SKM-1 treated with dmso at 0.1 percent for 144 hours (cell line): ENCODE results near the gene ALOXE3.

Experiments used
- DNase-seq: peaks from one replicate; lab custom pipeline; 2025; ENCODE audit not compliant: unreplicated experiment; lab: John Stamatoyannopoulos, UW

ALOXE3 gene

GRCh38 chr17:8142887-8143580 is 24.7 kb upstream of the ALOXE3 start:
- DNase-seq: no peak

GRCh38 chr17:8142158-8142886 is 24.0 kb upstream of the ALOXE3 start:
- no peak for DNase-seq

- no peak for DNase-seq
Measured at GRCh38 chr17:8141741-8142140, 23.4 kb upstream of the ALOXE3 start.

DNA sequence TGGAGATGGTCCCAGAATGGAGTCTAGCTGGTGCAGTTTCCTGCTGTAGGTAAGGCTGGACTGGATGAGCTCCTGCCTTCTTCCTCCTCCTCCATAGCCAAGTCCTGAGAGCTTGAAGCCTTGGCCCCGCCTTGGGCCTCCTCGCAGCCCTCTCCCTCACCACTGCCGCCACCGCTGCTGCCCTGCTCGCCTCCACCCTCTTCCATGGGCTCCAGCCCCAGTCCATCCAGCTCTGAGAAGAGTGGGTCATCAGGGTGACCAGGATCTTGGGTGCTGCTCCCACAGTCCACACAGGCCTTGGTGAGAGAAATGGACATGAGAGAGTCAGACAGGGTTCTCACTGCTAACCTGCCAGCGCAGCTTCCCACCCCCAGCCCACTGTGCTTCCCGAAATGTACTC is 22.7 kb upstream of the ALOXE3 start:
- DNase-seq: no peak

DNA sequence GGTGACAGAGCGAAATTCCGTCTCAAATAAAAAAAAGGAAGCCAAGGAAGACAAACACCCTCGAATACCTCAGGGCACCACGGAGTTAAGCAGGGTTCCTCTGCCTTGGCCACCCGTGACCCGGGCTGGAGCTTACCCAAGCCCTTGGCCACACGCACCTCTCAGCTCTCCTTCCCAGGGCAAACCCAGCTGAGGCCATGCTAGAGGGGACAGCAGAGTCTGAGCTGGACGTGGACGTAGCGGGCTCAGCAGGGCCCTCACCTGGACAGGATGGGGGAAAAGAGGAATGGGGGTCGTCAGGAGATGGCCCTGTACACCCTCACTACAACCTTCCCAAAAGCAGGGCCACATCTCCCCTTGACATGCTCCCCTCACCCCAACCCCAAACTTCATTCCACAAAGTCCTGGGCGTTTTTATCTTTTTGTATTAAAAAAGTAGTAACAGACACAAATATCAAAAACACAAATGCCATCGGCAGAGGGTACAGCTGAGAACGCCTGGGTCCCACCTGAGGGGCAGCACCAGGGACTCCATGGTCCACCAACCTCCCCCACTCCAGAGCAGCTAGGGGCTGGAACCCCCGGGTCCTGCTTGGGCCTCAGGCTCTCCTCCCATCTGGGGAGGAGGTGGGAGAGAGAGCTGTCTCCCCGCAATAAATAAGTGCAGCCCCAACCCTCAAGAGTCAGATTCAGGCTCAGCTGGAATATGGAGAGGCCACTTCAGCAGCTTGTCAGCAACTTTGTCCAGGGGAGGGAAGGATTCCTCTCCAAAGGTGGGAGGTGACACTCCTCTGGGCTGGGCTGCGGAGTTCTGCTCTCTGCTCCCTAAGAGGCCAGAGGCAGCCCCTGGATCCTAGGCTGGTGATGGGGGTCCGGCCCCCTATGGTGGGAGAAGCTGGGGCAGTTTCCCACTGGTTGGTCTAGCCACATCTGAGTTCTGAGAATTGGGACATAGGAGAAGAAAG is 22.0 kb upstream of the ALOXE3 start:
- no peak for DNase-seq

DNA sequence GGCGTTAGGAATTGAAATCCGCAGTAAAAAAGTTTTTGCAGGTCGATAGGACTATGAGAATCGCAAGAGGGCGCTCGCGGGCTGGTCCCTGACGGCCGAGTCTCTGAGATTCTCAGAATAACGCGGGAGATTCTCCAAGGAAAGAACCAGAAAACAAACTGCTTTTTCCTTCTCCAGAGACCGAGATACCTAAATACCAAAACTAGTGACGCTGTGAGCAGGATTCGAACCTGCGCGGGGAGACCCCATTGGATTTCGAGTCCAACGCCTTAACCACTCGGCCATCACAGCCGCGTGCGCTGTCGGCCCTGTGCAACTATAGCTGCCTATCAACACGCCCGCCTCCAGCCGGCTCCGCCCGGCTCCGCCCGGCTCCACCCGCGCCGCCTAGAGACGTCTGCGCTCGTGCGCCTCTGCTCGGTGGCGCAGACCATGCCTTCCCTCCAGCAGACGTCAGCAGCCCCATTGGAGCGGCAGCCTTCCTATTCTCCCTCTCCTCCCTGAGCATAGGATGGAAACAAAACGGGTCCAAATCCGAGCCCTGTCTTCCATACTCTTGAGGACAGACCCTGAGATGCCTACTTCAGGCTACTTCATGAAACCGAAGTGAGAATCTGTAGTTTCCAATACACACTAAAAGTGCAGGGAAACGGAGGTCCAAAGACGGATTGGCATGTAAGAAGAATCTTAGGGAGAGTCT is 20.5 kb upstream of the ALOXE3 start:
- DNase-seq: peak; percentile 76

DNA sequence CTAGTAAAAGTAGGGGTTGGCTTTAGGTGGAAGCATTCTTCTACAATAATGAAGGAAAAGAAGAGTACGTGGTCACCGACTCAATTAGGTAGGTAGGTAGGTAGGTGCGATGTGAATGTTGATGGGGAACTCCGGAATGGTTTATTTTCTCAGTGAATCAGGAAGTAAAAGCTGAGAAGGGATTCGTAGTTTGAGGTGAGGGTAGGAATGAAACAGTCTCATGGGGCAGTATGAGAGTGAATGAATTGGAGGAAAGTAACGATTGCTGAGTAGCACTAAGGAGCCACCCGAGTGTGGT is 20.0 kb upstream of the ALOXE3 start:
- DNase-seq: no peak

DNA sequence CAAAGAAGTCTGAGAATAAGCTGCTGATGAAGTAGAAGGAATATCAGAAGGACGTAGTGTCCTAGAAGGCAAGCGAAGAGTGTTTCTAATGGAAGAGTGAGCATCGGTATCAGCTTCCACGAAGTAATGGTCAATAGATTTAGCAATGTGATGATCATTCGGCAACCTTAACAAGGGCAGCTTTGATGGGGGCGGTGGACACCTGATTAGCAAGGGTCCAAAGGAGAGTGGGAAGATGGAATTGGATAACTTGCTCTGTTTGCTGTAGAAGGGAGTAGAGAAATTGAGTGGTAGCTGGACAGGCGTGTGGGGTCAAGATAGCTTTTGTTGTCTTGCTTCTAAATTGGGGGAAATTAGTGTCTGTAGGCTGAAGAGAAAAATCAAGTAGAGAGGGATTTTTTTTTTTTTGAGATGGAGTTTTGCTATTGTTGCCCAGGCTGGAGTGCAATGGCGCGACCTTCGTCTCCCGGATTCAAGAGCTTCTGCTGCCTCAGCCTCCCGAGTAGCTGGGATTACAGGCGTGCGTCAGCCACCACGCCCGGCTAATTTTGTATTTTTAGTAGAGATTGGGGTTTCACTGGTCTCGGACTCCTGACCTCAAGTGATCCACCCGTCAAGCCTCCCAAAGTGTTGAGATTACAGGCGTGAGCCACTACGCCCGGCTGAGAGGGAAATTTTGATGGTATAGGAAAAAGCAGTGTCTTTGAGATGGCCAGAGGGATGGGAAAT is 19.5 kb upstream of the ALOXE3 start:
- DNase-seq: no peak

DNA sequence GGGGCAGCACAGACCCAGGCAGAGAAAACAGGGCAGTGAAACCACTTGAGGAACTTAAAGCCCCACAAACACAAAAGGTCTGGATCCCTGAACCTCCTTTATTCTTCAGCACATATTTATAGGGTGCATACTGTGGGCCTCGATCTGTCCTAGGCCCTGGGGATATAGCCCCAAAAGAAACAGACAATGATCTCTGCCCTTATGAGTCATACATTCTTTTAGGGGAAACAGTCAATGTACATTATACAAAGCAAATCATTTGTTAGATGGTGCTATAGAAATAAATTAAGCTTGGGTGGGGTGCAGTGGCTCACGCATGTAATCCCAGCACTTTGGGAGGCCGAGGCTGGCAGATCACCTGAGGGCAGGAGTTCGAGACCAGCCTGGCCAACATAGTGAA is 15.6 kb upstream of the ALOXE3 start:
- no peak for DNase-seq

DNA sequence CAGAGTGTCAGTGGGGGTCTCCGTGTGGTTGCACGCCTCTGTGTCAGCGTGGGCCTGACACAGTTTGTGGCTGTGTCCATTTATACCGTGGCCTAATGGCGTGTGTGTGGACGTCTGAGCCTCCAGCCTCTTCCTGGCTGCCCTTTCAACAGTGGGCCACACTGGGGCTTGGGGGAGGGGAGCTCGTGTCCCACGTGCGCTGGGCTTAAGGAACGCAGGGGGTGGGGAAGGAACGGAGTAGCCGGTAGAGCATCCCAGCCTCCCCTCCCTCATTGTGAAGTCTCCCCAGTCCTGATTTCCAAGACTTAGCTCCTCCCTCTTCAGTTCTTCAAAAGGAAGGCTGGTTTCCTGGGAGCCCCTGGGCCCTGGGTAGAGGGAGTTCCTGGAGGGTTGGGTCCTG is 15.1 kb upstream of the ALOXE3 start:
- no peak for DNase-seq

DNA sequence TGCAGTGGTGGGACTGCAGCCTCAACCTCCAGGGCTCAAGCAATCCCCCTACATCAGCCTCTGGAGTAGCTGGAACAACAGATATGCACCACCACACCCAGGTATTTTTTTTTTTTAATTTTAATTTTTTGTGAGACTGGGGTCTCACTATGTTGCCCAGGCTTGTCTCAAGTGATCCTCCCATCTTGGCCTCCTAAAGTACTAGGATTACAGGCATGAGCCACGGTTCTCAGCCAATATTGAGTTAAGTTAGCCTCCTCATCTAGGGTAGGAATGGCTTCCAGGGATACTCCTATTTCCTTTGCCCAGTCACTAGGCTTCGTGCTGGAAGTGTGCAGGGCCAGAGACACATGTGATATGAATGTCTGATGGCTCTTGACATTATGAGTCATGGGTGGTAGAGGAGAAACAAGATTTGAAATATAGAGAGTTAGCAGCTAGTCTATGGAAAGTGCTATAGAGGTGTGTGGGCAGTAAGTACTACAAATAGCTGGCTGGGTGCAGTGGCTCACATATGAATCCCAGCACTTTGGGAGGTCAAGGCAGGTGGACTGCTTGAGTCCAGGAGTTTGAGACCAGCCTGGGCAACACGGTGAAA is 13.6 kb upstream of the ALOXE3 start:
- DNase-seq: no peak

DNA sequence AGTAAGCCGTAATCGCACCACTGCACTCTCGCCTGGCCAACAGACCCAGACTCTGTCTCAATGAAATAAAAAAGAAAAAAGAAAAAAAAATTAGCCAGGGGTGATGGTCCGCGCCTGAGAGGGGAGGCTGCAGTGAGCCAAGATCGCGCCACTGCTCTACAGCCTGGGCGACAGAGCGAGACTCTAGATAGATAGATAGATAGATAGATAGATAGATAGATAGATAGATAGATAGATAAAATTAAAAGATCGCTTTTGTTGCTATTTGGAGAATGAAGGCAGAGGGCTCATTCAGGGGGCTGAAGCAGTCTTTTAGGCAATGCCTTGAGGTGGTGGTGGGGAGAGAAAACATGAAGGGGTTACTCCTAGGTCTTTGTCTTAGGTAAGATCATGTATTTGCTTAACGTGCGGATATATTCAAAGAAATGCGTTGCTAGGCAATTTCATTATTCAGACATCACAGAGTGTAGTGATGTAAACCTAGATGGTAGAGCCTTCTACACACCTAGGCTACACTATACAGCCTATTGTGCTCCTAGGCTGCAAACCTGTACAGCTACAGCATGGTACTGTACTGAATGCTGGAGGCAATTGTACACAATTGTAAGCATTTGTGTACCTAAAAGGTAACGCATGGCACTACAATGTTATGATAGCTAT is 9.9 kb upstream of the ALOXE3 start:
- DNase-seq: no peak

- DNase-seq: no peak
Measured at GRCh38 chr17:8126491-8127066, 8.3 kb upstream of the ALOXE3 start.

DNA sequence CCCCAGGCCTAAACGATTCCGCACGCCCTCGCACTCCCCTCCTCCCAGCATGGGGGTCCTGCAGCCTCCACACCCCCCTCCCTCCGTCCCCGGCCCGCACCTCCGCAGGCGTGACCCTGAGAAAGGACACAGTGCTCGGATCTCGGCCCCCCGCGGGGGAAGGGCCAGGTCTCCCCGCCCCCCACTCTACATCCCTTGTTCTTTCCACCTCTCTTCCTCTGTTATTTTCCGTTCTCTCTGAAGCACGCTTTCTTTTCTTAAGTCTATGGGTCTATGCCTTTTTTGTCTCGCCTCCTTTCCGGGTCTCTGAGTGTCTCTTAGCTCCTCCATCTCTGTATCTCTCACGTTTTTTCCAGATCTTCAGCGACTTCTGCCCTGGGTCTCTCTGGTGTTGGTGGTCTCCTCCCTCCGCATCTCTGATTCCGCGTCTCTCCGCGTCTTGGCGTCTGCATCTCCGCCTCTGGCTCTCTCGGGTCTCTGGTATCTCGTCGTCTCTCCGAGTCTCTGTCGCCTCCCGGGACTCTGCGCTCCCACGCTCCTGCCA is 7.7 kb upstream of the ALOXE3 start:
- no peak for DNase-seq

- no peak for DNase-seq
Measured at GRCh38 chr17:8125154-8125946, 7.0 kb upstream of the ALOXE3 start.

DNA sequence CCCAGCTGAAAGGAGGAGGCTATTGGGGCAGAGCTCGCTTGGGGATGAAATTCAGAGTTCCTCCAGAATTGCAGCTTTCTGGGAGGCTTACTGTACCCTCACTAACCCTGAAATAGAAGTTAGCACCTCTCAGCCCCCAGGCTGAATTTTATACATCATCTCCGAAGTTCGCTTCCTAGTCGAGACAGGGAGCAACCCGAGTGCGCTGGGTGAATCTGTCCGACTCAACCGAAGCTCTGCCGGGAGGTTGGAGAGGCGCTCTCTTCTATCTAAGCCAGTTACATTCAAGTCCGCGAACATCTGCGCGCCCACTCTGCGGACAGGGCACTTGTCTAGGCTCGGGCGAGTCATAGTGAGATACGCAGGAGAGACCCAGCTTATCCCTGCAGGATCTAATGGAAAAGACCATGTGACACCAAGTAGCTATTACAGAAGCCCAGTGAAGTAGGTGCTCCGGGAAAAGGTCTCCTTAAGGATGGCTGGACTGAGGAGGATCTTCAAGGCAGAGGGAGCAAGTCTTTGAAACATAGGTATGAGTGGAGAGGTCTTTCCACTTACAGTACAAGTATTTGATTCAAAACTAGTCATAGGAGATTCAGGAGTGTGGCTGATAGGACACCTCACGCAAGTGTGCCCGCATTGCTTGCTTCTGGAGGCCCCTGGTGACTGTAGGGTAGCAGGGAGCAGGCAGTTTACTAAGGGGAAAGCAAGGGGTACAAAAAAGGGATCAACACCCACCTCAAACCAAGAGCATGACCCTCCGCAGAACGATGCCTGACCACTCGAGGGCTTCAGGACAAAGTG is 6.2 kb upstream of the ALOXE3 start:
- no peak for DNase-seq

DNA sequence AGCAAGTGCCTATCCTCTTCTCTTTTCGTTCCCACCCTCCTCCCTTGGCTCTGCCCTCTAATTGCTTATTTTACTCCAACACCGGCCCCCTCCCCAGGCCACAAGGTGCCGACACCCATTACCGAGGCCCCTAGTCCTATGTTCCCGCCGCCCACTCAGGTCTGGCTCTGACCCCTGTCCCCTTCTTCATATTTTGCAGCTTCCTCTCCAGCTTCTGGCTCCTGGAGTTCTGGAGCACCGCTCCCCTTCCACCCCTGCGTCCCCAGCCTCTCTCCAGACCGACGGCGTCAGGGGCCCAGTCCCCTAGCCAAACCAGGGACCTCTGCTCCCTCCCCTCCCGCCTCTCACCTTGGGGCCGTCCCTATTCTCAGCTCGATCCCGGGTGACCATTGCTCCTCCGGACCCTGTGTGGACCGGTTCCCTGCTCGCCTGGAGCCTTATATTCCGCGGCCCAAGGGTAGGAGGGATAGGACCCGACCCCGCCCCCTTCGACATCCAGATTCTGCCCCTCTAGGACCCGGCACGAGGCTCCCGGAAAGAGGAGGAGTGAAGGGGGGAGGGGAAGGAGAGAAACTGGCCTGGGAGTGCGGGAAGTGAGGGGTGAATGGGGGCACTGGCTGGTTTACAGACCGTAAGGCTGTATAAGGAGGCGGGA is 5.5 kb upstream of the ALOXE3 start, which contains the start of gene HES7:
HES7 (minus strand) TSS at position 412 of the 655 bp plus-strand sequence; CDS start at position 390, 22 bp downstream.
- no peak for DNase-seq
